ENCODE results near the gene ABLIM3.

GRCh38 chr5:149274939-149275338, 133.6 kb downstream of the ABLIM3 start:
- TF ChIP-seq CTCF (IDR thresholded peaks at IDR 0.05; ENCODE audit: low read length) (no peak), EZH2phosphoT487 (IDR thresholded peaks at IDR 0.05; ENCODE audit: low read length) (no peak), EZH2 (optimal IDR thresholded peaks at IDR 0.05; ENCODE audit: low read depth, low read length) (no peak)

All from MM.1S (cell line).